SK-N-SH (cell line): Measurements from ENCODE around the gene ZXDB.

Experiments used
- CHD2 ChIP-seq: fragments of 150-350 bp; IDR thresholded peaks from 2 replicates; pipeline ENCODE4 v1.6.1; 2018; ENCODE audit warnings: low read length; ENCODE audit not compliant: partially characterized antibody
- ELF1 ChIP-seq: IDR thresholded peaks from 2 replicates; pipeline ENCODE4 v1.4.0; 2012
- POLR2AphosphoS5 ChIP-seq: IDR thresholded peaks from 2 replicates; pipeline ENCODE4 v1.6.1; 2012; ENCODE audit warnings: low read depth, low read length
- RAD21 ChIP-seq: IDR thresholded peaks from 2 replicates; pipeline ENCODE4 v1.6.1; 2012; ENCODE audit warnings: mild to moderate bottlenecking, low read length
- RCOR1 ChIP-seq: fragments of 150-350 bp; IDR thresholded peaks from 2 replicates; pipeline ENCODE4 v1.6.1; 2017; ENCODE audit warnings: antibody characterized with exemption, low read length
- SMC3 ChIP-seq: IDR thresholded peaks from 2 replicates; pipeline ENCODE4 v1.6.1; 2012; ENCODE audit warnings: low read depth, low read length, improper control_type of control experiment
- ZBTB33 ChIP-seq: IDR thresholded peaks from 2 replicates; pipeline ENCODE4 v1.4.0; 2012; ENCODE audit warnings: low read depth, borderline replicate concordance
- TF ChIP-seq, protein P1 (sequence below): fragments of 200-600 bp; sonication (generic); IDR thresholded peaks from 2 replicates; pipeline ENCODE4 v1.6.1; 2017; ENCODE audit warnings: antibody characterized with exemption, mild to moderate bottlenecking, moderate library complexity
- TF ChIP-seq, protein P2 (sequence below): IDR thresholded peaks from 2 replicates; pipeline ENCODE4 v1.4.0; 2012; ENCODE audit warnings: low read depth, borderline replicate concordance
- TF ChIP-seq, protein P3 (sequence below): fragments of 150-350 bp; IDR thresholded peaks from 2 replicates; pipeline ENCODE4 v1.6.1; 2017; ENCODE audit warnings: antibody characterized with exemption, low read length, low read depth, borderline replicate concordance

DNA sequence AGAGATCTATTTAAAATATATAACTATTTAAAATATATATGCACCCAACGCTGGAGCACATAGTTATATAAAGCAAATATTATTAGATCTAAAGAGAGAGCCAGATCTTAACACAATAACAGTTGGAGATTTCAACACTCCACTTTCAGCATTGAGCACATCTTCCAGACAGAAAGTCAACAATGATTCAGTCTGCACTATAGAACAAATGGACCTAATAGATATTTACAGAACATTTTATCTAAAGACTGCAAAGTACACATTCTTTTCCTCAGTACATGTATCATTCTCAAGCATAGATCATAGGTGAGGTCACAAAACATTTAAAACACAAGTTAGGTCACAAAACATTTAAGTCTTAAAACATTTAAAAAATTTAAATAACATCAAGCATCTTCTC is 51.9 kb downstream of the ZXDB start:
- TF ChIP-seq POLR2AphosphoS5 (no peak), RCOR1 (no peak), SMC3 (no peak), ZBTB33 (no peak), CHD2 (no peak), ELF1 (no peak), RAD21 (no peak)
- TF ChIP-seq, protein P1, sequence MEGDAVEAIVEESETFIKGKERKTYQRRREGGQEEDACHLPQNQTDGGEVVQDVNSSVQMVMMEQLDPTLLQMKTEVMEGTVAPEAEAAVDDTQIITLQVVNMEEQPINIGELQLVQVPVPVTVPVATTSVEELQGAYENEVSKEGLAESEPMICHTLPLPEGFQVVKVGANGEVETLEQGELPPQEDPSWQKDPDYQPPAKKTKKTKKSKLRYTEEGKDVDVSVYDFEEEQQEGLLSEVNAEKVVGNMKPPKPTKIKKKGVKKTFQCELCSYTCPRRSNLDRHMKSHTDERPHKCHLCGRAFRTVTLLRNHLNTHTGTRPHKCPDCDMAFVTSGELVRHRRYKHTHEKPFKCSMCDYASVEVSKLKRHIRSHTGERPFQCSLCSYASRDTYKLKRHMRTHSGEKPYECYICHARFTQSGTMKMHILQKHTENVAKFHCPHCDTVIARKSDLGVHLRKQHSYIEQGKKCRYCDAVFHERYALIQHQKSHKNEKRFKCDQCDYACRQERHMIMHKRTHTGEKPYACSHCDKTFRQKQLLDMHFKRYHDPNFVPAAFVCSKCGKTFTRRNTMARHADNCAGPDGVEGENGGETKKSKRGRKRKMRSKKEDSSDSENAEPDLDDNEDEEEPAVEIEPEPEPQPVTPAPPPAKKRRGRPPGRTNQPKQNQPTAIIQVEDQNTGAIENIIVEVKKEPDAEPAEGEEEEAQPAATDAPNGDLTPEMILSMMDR, result no peak
- TF ChIP-seq, protein P2, sequence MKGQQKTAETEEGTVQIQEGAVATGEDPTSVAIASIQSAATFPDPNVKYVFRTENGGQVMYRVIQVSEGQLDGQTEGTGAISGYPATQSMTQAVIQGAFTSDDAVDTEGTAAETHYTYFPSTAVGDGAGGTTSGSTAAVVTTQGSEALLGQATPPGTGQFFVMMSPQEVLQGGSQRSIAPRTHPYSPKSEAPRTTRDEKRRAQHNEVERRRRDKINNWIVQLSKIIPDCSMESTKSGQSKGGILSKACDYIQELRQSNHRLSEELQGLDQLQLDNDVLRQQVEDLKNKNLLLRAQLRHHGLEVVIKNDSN, result no peak
- TF ChIP-seq, protein P3, sequence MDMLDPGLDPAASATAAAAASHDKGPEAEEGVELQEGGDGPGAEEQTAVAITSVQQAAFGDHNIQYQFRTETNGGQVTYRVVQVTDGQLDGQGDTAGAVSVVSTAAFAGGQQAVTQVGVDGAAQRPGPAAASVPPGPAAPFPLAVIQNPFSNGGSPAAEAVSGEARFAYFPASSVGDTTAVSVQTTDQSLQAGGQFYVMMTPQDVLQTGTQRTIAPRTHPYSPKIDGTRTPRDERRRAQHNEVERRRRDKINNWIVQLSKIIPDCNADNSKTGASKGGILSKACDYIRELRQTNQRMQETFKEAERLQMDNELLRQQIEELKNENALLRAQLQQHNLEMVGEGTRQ, result no peak
